WTC11 (cell line): ENCODE measurements around the gene CREB3L4. TPM values are rescaled to one million over a fixed set of nuclear protein-coding genes. Genes with fewer than 3 reads are reported as not detected.
A peak's percentile ranks its signal among the peaks of the same experiment; 100 is the strongest.

Experiments
- AFF4 ChIP-seq: sonication (generic); formaldehyde crosslinking; IDR thresholded peaks from 2 replicates; pipeline ENCODE4 v1.8.1; 2023; ENCODE audit warnings: mild to moderate bottlenecking, missing genetic modification reagents, borderline replicate concordance
- ATF3 ChIP-seq: sonication (generic); formaldehyde crosslinking; conservative IDR thresholded peaks from 2 replicates; pipeline ENCODE4 v1.8.1; 2022; ENCODE audit warnings: mild to moderate bottlenecking, missing genetic modification reagents
- CREB1 ChIP-seq: sonication (generic); formaldehyde crosslinking; IDR thresholded peaks from 2 replicates; pipeline ENCODE4 v1.8.0; 2023; ENCODE audit warnings: mild to moderate bottlenecking, missing genetic modification reagents
- E2F1 ChIP-seq: sonication (generic); formaldehyde crosslinking; IDR thresholded peaks from 2 replicates; pipeline ENCODE4 v1.8.0; 2022; ENCODE audit warnings: mild to moderate bottlenecking, missing genetic modification reagents
- E2F5 ChIP-seq: sonication (generic); formaldehyde crosslinking; IDR thresholded peaks from 2 replicates; pipeline ENCODE4 v1.8.1; 2022; ENCODE audit warnings: mild to moderate bottlenecking, moderate library complexity, missing genetic modification reagents
- ESRRA ChIP-seq: sonication (generic); formaldehyde crosslinking; IDR thresholded peaks from 2 replicates; pipeline ENCODE4 v1.8.1; 2022; ENCODE audit warnings: mild to moderate bottlenecking, missing genetic modification reagents, borderline replicate concordance
- ETV6 ChIP-seq: sonication (generic); formaldehyde crosslinking; IDR thresholded peaks from 2 replicates; pipeline ENCODE4 v1.8.1; 2022; ENCODE audit warnings: mild to moderate bottlenecking, missing genetic modification reagents
- FOXJ3 ChIP-seq: sonication (generic); formaldehyde crosslinking; IDR thresholded peaks from 2 replicates; pipeline ENCODE4 v1.9.0; 2021; ENCODE audit warnings: missing genetic modification reagents, mild to moderate bottlenecking, borderline replicate concordance
- FOXK1 ChIP-seq: sonication (generic); formaldehyde crosslinking; IDR thresholded peaks from 2 replicates; pipeline ENCODE4 v1.8.0; 2022; ENCODE audit warnings: mild to moderate bottlenecking, moderate library complexity, missing genetic modification reagents
- GABPB1 ChIP-seq: sonication (generic); formaldehyde crosslinking; IDR thresholded peaks from 2 replicates; pipeline ENCODE4 v1.8.1; 2023; ENCODE audit warnings: mild to moderate bottlenecking, missing genetic modification reagents
- MLX ChIP-seq: sonication (generic); formaldehyde crosslinking; IDR thresholded peaks from 2 replicates; pipeline ENCODE4 v1.8.1; 2023; ENCODE audit warnings: mild to moderate bottlenecking, missing genetic modification reagents, moderate library complexity
- NFATC4 ChIP-seq: fragments of 250-450 bp; sonication (Bioruptor Pico); IDR thresholded peaks from 2 replicates; pipeline ENCODE4 v1.9.0; 2021; ENCODE audit warnings: mild to moderate bottlenecking
- NFYB ChIP-seq: sonication (generic); formaldehyde crosslinking; conservative IDR thresholded peaks from 2 replicates; pipeline ENCODE4 v1.8.0; 2022; ENCODE audit warnings: low read depth, missing genetic modification reagents
- PRRX2 ChIP-seq: fragments of 250-450 bp; sonication (Bioruptor Pico); IDR thresholded peaks from 2 replicates; pipeline ENCODE4 v1.8.0; 2021; ENCODE audit warnings: mild to moderate bottlenecking
- RELA ChIP-seq: sonication (generic); formaldehyde crosslinking; IDR thresholded peaks from 2 replicates; pipeline ENCODE4 v1.8.1; 2022; ENCODE audit warnings: missing genetic modification reagents, mild to moderate bottlenecking, borderline replicate concordance
- SOX15 ChIP-seq: fragments of 250-450 bp; sonication (Bioruptor Pico); IDR thresholded peaks from 2 replicates; pipeline ENCODE4 v1.9.0; 2021; ENCODE audit warnings: mild to moderate bottlenecking
- SP1 ChIP-seq: sonication (generic); formaldehyde crosslinking; conservative IDR thresholded peaks from 2 replicates; pipeline ENCODE4 v1.8.1; 2022; ENCODE audit warnings: missing genetic modification reagents
- TCF7 ChIP-seq: sonication (generic); formaldehyde crosslinking; IDR thresholded peaks from 2 replicates; pipeline ENCODE4 v1.8.0; 2022; ENCODE audit warnings: mild to moderate bottlenecking, low read depth, missing genetic modification reagents, moderate library complexity
- TEAD4 ChIP-seq: sonication (generic); formaldehyde crosslinking; IDR thresholded peaks from 2 replicates; pipeline ENCODE4 v1.8.0; 2022; ENCODE audit warnings: mild to moderate bottlenecking, missing genetic modification reagents
- ZBTB21 ChIP-seq: sonication (generic); formaldehyde crosslinking; IDR thresholded peaks from 2 replicates; pipeline ENCODE4 v1.8.1; 2023; ENCODE audit warnings: mild to moderate bottlenecking, missing genetic modification reagents, borderline replicate concordance
- ZNF423 ChIP-seq: fragments of 250-450 bp; sonication (Bioruptor Pico); IDR thresholded peaks from 2 replicates; pipeline ENCODE4 v2.1.2; 2022; ENCODE audit warnings: mild to moderate bottlenecking, moderate library complexity
- total RNA-seq: library from RNA; stranded (reverse); gene quantifications from 3 replicates; pipeline ENCODE4 v1.2.3, GENCODE V29; 2021
- TF ChIP-seq, protein P1 (sequence below): fragments of 250-450 bp; sonication (Bioruptor Pico); IDR thresholded peaks from 2 replicates; pipeline ENCODE4 v1.8.0; 2021; ENCODE audit warnings: mild to moderate bottlenecking
- TF ChIP-seq, protein P2 (sequence below): sonication (generic); formaldehyde crosslinking; conservative IDR thresholded peaks from 2 replicates; pipeline ENCODE4 v1.8.1; 2023; ENCODE audit warnings: mild to moderate bottlenecking, low read depth, missing genetic modification reagents, moderate library complexity
- TF ChIP-seq, protein P3 (sequence below): sonication (generic); formaldehyde crosslinking; IDR thresholded peaks from 2 replicates; pipeline ENCODE4 v1.8.1; 2023; ENCODE audit warnings: mild to moderate bottlenecking, missing genetic modification reagents, moderate library complexity
- TF ChIP-seq, protein P4 (sequence below): fragments of 250-450 bp; sonication (Bioruptor Pico); IDR thresholded peaks from 2 replicates; pipeline ENCODE4 v2.1.2; 2022; ENCODE audit warnings: mild to moderate bottlenecking, moderate library complexity

The CREB3L4 gene
- total RNA-seq, 1 experiment from 2014 or later = 33.1 TPM

DNA sequence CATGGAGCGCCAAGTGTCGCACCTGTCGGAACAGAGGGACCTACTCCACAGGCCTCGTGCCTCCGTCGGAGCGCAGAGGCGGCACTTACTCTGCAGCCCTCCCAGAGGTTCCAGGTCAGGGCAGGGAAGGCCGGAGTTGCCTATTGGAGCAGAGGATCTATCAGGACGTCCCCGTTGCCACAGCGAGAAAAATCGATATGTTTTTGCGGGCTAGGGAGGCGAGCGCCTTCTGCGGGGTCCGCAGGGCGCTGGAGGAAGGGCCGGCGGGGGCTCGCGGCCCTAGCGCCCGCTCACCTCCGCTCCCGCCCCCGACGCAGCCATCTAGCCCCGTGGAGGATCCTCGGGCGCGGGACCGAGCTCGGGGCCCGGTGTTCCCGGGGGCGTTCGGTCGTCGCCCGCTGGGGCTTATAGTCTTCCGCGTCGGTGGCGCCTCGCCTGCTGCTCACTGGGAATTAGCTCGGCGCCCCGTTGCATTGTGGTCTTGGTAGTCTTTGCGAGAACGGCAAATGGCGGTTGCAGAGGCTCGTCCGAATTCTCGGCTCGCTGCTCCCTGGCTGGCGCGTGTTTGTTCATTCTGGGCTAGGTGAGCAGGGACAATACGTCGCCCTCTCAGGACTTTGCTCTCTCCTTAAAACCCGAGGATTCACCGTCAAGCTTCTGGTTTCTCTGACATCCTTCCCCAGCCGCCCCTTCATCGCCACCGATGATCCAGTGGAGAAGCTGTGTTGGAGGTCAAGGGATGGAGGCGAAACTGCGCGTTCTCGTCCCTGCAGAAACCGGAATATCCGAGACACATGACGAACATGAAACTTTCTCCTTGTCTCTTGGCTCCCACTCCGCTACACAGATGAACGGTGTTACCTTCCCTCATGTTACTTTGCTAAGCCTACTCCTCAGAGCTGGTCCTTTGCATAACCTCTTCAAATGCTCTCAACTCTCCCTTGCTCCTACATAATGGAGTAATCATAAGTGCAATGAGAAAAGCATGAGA lies 9.8 kb downstream of the CREB3L4 start, which contains the start of gene JTB (continued):
- TF ChIP-seq ATF3 (CRISPR knock-in tag) (no peak), SP1 (CRISPR knock-in tag) (peak; percentile 66; the same call in 1 of the 2 replicates), TEAD4 (no peak), E2F1 (CRISPR knock-in tag) (no peak), NFYB (CRISPR knock-in tag) (peak; percentile 17; the same call in 1 of the 2 replicates), NFATC4 (CRISPR knock-in tag) (no peak), ZNF423 (CRISPR knock-in tag) (no peak), SOX15 (CRISPR knock-in tag) (no peak), E2F5 (no peak), FOXK1 (CRISPR knock-in tag) (peak; percentile 45), RELA (CRISPR knock-in tag) (no peak), MLX (CRISPR knock-in tag) (no peak), AFF4 (CRISPR knock-in tag) (no peak), CREB1 (CRISPR knock-in tag) (no peak), PRRX2 (CRISPR knock-in tag) (no peak), GABPB1 (CRISPR knock-in tag) (0 out of 2 replicates have a peak, but pooled peaks have one; percentile 27), ESRRA (CRISPR knock-in tag) (no peak), TCF7 (no peak), ZBTB21 (peak; percentile 55; the same call in 1 of the 2 replicates), FOXJ3 (no peak), ETV6 (CRISPR knock-in tag) (peak; percentile 41; the same call in 1 of the 2 replicates)
- TF ChIP-seq, protein P1, sequence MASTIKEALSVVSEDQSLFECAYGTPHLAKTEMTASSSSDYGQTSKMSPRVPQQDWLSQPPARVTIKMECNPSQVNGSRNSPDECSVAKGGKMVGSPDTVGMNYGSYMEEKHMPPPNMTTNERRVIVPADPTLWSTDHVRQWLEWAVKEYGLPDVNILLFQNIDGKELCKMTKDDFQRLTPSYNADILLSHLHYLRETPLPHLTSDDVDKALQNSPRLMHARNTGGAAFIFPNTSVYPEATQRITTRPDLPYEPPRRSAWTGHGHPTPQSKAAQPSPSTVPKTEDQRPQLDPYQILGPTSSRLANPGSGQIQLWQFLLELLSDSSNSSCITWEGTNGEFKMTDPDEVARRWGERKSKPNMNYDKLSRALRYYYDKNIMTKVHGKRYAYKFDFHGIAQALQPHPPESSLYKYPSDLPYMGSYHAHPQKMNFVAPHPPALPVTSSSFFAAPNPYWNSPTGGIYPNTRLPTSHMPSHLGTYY (CRISPR knock-in tag) = no peak
- TF ChIP-seq, protein P2, sequence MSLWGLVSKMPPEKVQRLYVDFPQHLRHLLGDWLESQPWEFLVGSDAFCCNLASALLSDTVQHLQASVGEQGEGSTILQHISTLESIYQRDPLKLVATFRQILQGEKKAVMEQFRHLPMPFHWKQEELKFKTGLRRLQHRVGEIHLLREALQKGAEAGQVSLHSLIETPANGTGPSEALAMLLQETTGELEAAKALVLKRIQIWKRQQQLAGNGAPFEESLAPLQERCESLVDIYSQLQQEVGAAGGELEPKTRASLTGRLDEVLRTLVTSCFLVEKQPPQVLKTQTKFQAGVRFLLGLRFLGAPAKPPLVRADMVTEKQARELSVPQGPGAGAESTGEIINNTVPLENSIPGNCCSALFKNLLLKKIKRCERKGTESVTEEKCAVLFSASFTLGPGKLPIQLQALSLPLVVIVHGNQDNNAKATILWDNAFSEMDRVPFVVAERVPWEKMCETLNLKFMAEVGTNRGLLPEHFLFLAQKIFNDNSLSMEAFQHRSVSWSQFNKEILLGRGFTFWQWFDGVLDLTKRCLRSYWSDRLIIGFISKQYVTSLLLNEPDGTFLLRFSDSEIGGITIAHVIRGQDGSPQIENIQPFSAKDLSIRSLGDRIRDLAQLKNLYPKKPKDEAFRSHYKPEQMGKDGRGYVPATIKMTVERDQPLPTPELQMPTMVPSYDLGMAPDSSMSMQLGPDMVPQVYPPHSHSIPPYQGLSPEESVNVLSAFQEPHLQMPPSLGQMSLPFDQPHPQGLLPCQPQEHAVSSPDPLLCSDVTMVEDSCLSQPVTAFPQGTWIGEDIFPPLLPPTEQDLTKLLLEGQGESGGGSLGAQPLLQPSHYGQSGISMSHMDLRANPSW (CRISPR knock-in tag) = no peak
- TF ChIP-seq, protein P3, sequence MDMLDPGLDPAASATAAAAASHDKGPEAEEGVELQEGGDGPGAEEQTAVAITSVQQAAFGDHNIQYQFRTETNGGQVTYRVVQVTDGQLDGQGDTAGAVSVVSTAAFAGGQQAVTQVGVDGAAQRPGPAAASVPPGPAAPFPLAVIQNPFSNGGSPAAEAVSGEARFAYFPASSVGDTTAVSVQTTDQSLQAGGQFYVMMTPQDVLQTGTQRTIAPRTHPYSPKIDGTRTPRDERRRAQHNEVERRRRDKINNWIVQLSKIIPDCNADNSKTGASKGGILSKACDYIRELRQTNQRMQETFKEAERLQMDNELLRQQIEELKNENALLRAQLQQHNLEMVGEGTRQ (CRISPR knock-in tag) = peak; percentile 23; the same call in 1 of the 2 replicates
- TF ChIP-seq, protein P4, sequence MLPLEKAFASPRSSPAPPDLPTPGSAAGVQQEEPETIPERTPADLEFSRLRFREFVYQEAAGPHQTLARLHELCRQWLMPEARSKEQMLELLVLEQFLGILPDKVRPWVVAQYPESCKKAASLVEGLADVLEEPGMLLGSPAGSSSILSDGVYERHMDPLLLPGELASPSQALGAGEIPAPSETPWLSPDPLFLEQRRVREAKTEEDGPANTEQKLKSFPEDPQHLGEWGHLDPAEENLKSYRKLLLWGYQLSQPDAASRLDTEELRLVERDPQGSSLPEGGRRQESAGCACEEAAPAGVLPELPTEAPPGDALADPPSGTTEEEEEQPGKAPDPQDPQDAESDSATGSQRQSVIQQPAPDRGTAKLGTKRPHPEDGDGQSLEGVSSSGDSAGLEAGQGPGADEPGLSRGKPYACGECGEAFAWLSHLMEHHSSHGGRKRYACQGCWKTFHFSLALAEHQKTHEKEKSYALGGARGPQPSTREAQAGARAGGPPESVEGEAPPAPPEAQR = no peak
